WERI-Rb-1 (cell line): Measurements from ENCODE around the gene PHRF1.
A peak's percentile ranks its signal among the peaks of the same experiment; 100 is the strongest.

Experiments used
- DNase-seq: peaks from one replicate; pipeline ENCODE4 v3.0.0-alpha.2; 2020
- H3K27ac ChIP-seq: fragments of 250-450 bp; sonication (Bioruptor Pico); 2 replicates; pipeline ENCODE4 v1.5.1; 2020; ENCODE audit warnings: mild to moderate bottlenecking, moderate library complexity
- H3K27me3 ChIP-seq: fragments of 250-450 bp; sonication (Bioruptor Pico); 2 replicates; pipeline ENCODE4 v1.5.1; 2021; ENCODE audit warnings: mild to moderate bottlenecking, low read depth, moderate library complexity; ENCODE audit not compliant: insufficient read depth, severe bottlenecking
- H3K36me3 ChIP-seq: fragments of 250-450 bp; sonication (Bioruptor Pico); 2 replicates; pipeline ENCODE4 v1.5.1; 2020; ENCODE audit warnings: mild to moderate bottlenecking, moderate library complexity
- H3K4me3 ChIP-seq: 2 replicates; pipeline ENCODE4 v1.5.1; 2011; ENCODE audit warnings: low read depth, mild to moderate bottlenecking, control low read depth, low read length
- H3K9me3 ChIP-seq: fragments of 250-450 bp; sonication (Bioruptor Pico); 2 replicates; pipeline ENCODE4 v1.5.1; 2021; ENCODE audit warnings: mild to moderate bottlenecking, moderate library complexity; ENCODE audit not compliant: severe bottlenecking
- TF ChIP-seq, protein P1 (sequence below): IDR thresholded peaks from 2 replicates; pipeline ENCODE4 v1.5.1; 2011; ENCODE audit warnings: low read depth, mild to moderate bottlenecking, control low read depth, inconsistent platforms, low read length

PHRF1 gene

GRCh38 chr11:624705-625635 is 48.7 kb downstream of the PHRF1 start, which contains the start of gene CDHR5:
TSS of gene CDHR5 (minus strand) at chr11:624955. CDS start at chr11:624902, 53 bp downstream.
- H3K27me3 ChIP-seq = no peaks in the 10 kb centered on the region
- H3K4me3 ChIP-seq = peak within 1 kb of the TSS; percentile 1; the same call in 1 of the 2 replicates
- peak; percentile 67 for DNase-seq
- H3K27ac ChIP-seq = no peak within 1 kb of the TSS
- TF ChIP-seq, protein P1, sequence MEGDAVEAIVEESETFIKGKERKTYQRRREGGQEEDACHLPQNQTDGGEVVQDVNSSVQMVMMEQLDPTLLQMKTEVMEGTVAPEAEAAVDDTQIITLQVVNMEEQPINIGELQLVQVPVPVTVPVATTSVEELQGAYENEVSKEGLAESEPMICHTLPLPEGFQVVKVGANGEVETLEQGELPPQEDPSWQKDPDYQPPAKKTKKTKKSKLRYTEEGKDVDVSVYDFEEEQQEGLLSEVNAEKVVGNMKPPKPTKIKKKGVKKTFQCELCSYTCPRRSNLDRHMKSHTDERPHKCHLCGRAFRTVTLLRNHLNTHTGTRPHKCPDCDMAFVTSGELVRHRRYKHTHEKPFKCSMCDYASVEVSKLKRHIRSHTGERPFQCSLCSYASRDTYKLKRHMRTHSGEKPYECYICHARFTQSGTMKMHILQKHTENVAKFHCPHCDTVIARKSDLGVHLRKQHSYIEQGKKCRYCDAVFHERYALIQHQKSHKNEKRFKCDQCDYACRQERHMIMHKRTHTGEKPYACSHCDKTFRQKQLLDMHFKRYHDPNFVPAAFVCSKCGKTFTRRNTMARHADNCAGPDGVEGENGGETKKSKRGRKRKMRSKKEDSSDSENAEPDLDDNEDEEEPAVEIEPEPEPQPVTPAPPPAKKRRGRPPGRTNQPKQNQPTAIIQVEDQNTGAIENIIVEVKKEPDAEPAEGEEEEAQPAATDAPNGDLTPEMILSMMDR = no peak
- H3K36me3 ChIP-seq = no peaks in the 10 kb centered on the region; the same call in 1 of the 2 replicates
- H3K9me3 ChIP-seq = no peaks in the 10 kb centered on the region

DNA sequence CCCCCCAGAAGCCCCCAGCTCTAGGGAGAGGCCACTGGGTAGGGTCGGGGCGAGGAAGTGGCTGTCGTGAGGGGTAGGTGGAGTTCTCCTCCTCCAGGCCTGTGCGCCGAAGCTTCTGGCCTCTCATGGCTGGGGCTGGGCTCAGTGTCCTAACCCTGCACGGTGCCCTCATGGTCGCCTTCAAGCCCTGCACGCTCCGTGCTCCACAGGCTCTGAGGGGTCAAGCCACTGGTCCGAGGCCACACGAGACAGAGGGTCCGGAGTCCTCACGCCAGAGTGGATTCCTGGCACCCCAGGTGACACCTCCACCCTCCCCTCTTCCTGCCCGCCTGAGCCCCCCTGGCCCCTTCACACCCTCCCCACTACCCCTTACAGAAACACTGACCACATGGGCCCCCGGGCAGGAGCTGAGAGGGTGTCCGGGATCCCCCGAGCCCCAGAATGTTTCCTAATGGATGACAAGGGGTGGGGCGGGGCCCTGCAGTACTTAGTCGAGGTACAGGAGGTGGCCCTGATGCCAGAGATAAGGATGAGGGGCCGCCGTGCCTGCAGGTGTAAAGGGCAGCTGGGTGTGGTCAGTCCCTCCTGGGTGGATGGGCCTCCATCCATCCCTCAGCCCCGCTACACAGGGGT is 49.5 kb downstream of the PHRF1 start:
- TF ChIP-seq, protein P1 = no peak
- no peaks in the 10 kb centered on the region for H3K27me3 ChIP-seq
- H3K4me3 ChIP-seq = peak overlapping the region; percentile 1; the same call in 1 of the 2 replicates
- H3K9me3 ChIP-seq = no peaks in the 10 kb centered on the region
- H3K27ac ChIP-seq = no peak overlapping the region
- no peaks in the 10 kb centered on the region; the same call in 1 of the 2 replicates for H3K36me3 ChIP-seq
- DNase-seq = peak; percentile 10

DNA sequence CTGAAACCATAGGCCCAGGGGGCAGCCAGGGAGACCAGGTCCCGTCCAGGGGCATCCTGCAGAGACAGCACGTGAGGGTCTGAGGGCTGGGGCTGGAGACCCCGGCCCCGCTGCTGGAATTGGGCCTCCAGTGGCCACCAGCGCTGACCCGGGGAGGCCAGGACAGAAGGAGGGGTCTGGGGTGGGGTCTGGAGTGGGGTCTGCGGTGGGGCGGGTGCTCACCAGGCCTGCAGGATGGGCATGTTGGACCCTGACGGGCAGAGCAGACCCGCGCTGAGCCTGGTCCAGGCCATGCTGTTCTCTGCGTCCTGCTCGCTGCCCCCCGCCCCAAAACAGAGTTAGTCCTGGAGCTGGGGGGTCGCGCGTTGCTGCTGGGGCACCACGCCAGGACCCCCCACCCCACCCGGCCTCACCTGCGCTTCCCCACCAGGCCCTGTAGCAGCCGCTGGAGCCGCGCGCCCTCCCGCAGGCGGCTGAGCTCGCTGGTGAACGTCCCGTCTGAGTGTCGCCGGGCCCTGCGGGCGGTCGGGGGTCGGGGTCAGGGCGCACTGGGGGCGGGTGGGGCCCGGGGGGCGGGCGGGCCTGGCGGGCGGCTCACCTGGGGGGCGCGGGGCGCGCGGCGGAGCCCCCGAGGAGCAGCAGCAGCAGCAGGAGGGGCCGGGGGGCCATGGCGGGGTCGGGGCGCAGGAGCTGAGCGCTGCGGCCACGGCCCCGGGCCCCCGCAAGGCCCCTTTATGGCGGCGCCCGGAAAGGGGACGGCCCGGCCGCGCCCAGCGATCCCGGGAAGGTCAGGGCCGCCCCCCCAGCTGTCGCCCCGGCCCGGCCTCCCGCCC is 50.4 kb downstream of the PHRF1 start, which contains the start of gene SCT:
Gene SCT (minus strand): TSS at position 707 of the 833 bp plus-strand sequence. CDS start 38 bp downstream, at position 669.
- TF ChIP-seq, protein P1 = no peak
- peak; percentile 6 for DNase-seq
- H3K27me3 ChIP-seq = no peaks in the 10 kb centered on the region
- H3K9me3 ChIP-seq = no peaks in the 10 kb centered on the region
- H3K36me3 ChIP-seq = no peaks in the 10 kb centered on the region; the same call in 1 of the 2 replicates
- no peak within 1 kb of the TSS for H3K4me3 ChIP-seq
- H3K27ac ChIP-seq = no peak within 1 kb of the TSS

DNA sequence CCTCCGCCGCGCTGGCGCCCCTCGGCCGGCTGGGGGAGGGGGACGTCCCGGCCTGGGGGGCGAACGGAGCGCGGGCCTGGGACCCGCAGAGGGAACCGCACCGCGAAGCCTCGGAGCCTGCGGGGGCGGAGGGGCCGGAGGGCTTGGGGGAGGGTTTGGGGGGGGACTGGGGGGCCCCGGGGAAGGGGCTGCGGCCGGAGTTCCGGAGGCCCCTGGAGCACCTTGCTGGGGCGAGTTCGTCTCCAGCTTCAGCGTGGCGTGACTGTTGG is 51.0 kb downstream of the PHRF1 start:
- Histone ChIP-seq H3K9me3 (no peaks in the 10 kb centered on the region), H3K27ac (no peak overlapping the region), H3K36me3 (no peaks in the 10 kb centered on the region; the same call in 1 of the 2 replicates), H3K27me3 (no peaks in the 10 kb centered on the region), H3K4me3 (no peak overlapping the region)
- no peak for DNase-seq
- TF ChIP-seq, protein P1 = no peak

DNA sequence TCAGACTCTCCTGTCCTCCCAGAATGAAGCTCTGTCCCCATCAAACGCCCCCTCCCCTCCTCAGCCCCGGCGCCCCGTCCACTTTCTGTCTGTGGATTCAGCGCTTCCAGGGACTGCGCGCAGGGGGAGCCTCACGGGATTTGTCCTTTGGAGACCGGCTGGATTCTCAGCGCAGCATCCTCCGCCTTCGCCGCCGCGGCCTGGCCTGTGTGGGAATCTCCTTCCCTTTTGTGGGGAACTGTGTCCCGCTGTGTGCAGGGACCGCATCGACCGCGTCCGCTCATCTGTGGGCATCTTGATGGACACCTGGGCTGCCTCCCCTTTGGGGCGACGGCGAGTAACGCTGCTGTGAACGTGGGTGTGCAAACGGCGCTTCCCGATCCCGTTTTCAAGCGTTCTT is 51.8 kb downstream of the PHRF1 start:
- Histone ChIP-seq H3K27me3 (no peaks in the 10 kb centered on the region), H3K36me3 (no peaks in the 10 kb centered on the region), H3K9me3 (no peaks in the 10 kb centered on the region), H3K4me3 (no peak overlapping the region), H3K27ac (no peak overlapping the region)
- DNase-seq = peak; percentile 7
- TF ChIP-seq, protein P1 = no peak
